ENCODE results near the gene TMEM72.

DNA sequence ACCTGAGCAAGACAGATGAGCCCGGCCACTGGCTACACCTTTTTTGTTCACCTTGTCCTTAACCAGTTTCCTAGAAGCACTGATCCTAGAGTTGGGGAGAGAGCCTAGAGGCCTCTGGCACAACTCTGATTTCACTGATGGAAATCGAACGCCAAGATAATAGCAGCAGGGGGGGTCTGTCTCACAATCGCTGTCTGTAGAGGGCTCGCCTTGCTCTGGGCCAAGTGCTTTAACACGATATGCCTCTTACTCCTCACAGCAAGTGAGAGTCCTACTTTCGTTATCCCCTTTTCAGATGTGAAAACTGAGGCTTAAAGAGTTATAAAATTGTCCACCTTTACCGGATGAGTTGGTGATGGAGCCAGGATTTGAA is 48.9 kb downstream of the TMEM72 start:
- TF ChIP-seq POLR2A (IDR thresholded peaks at IDR 0.05), result no peak
- TF ChIP-seq, protein P1, sequence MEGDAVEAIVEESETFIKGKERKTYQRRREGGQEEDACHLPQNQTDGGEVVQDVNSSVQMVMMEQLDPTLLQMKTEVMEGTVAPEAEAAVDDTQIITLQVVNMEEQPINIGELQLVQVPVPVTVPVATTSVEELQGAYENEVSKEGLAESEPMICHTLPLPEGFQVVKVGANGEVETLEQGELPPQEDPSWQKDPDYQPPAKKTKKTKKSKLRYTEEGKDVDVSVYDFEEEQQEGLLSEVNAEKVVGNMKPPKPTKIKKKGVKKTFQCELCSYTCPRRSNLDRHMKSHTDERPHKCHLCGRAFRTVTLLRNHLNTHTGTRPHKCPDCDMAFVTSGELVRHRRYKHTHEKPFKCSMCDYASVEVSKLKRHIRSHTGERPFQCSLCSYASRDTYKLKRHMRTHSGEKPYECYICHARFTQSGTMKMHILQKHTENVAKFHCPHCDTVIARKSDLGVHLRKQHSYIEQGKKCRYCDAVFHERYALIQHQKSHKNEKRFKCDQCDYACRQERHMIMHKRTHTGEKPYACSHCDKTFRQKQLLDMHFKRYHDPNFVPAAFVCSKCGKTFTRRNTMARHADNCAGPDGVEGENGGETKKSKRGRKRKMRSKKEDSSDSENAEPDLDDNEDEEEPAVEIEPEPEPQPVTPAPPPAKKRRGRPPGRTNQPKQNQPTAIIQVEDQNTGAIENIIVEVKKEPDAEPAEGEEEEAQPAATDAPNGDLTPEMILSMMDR (IDR thresholded peaks at IDR 0.05), result no peak
- TF ChIP-seq POLR2AphosphoS5 (IDR thresholded peaks at IDR 0.05), result no peak
